Endothelial cell (in vitro differentiated cells): Measurements from ENCODE around the gene LNX2. TPM values are rescaled to one million over a fixed set of nuclear protein-coding genes. Genes with fewer than 3 reads are reported as not detected.

Experiments used
- DNase-seq: peaks from one replicate; pipeline ENCODE4 v3.0.0; 2021; ENCODE audit warnings: low spot score
- H3K27ac Mint-ChIP-seq: one replicate; pipeline ENCODE4 v1.8.0; 2021; ENCODE audit warnings: mixed read lengths, inconsistent platforms; ENCODE audit not compliant: unreplicated experiment
- H3K27me3 Mint-ChIP-seq: one replicate; pipeline ENCODE4 v1.8.0; 2021; ENCODE audit warnings: mild to moderate bottlenecking, moderate library complexity, mixed read lengths, inconsistent platforms; ENCODE audit not compliant: unreplicated experiment
- H3K36me3 Mint-ChIP-seq: one replicate; pipeline ENCODE4 v1.8.0; 2021; ENCODE audit warnings: mild to moderate bottlenecking, low read depth, mixed read lengths, inconsistent platforms; ENCODE audit not compliant: unreplicated experiment
- H3K4me1 Mint-ChIP-seq: one replicate; pipeline ENCODE4 v1.8.0; 2021; ENCODE audit warnings: mild to moderate bottlenecking, mixed read lengths, inconsistent platforms; ENCODE audit not compliant: unreplicated experiment
- H3K4me3 Mint-ChIP-seq: one replicate; pipeline ENCODE4 v1.8.0; 2021; ENCODE audit warnings: mild to moderate bottlenecking, mixed read lengths, inconsistent platforms; ENCODE audit not compliant: unreplicated experiment
- H3K9me3 Mint-ChIP-seq: one replicate; pipeline ENCODE4 v1.8.0; 2021; ENCODE audit warnings: mixed read lengths, inconsistent platforms; ENCODE audit not compliant: unreplicated experiment
- CTCF ChIP-seq: fragments of 200-600 bp; sonication (generic); IDR thresholded peaks from one replicate; pipeline ENCODE4 v1.5.0; 2021; ENCODE audit warnings: antibody characterized with exemption; ENCODE audit not compliant: unreplicated experiment
- total RNA-seq: library from RNA; stranded (reverse); fragmentation: NEBNext Ultra II Directional; extraction: Animal tissue kit (Norgen Biotek cat#: 25700); gene quantifications from one replicate; pipeline ENCODE4 v1.2.1, GENCODE V29; 2021; ENCODE audit not compliant: unreplicated experiment

Gene LNX2
- total RNA-seq, 1 donor from 2014 or later = 14.0 TPM

DNA sequence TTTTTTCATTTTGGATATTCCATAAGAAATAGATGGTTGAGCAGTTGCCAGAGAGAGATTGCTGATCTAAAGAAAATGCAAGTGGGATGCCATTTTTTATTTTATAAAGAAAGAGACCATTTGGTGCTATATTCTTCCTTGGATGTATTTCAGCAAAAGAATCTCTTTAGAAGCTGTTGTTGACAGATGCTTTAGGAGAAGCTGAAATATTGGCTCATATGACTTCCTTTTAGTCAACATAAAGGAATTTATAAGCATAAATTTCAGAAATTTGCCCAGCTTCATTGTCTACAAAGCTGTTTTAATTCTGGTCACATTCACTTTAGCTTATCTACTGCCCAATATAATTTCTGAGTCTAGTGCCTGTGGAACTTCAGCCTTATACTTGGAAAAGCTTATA, 38.2 kb upstream of the LNX2 start:
- Mint-ChIP-seq H3K9me3 (no peaks in the 10 kb centered on the region), H3K27ac (no peak overlapping the region), H3K4me1 (peaks cover 5% of the 10 kb centered on the region), H3K27me3 (no peaks in the 10 kb centered on the region), H3K4me3 (no peak overlapping the region), H3K36me3 (no peaks in the 10 kb centered on the region)
- DNase-seq = no peak
- TF ChIP-seq CTCF = no peak

- TF ChIP-seq CTCF = no peak
Measured at GRCh38 chr13:27657724-27658123, 37.4 kb upstream of the LNX2 start.

DNA sequence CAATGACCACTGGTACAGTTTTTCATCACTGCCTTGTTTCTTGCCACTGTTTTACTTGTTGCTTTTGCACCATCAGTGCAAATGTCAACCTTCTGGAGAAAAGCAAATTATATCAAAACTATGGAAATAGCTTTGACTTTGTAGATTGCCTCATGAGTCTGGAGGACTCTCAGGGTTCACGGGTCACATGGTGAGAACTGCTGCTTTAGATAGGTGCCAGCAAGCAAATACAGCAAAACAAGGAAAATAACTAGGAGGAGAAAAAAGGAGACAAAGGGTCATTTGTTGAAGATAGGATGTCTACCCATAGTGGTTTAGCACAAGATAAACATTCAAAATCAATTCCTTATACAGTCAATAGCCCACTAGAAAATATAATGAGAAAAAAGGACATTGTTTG, 34.5 kb upstream of the LNX2 start:
- no peak for DNase-seq
- no peak for TF ChIP-seq CTCF

More at GRCh38 chr13:27657724-27658123, 37.4 kb upstream of the LNX2 start:
- no peak for DNase-seq
- Mint-ChIP-seq H3K27ac (no peak overlapping the region), H3K27me3 (no peaks in the 10 kb centered on the region), H3K4me1 (peaks cover 5% of the 10 kb centered on the region), H3K4me3 (no peak overlapping the region), H3K36me3 (no peaks in the 10 kb centered on the region), H3K9me3 (no peaks in the 10 kb centered on the region)

GRCh38 chr13:27654059-27654458, 33.7 kb upstream of the LNX2 start:
- Mint-ChIP-seq H3K4me3 (no peak overlapping the region), H3K27me3 (no peaks in the 10 kb centered on the region), H3K36me3 (peaks cover 24% of the 10 kb centered on the region), H3K27ac (no peak overlapping the region), H3K4me1 (peaks cover 5% of the 10 kb centered on the region), H3K9me3 (no peaks in the 10 kb centered on the region)
- TF ChIP-seq CTCF = no peak
- no peak for DNase-seq

More for the DNA sequence above, 34.5 kb upstream of the LNX2 start:
- H3K9me3 Mint-ChIP-seq = no peaks in the 10 kb centered on the region
- peaks cover 5% of the 10 kb centered on the region for H3K4me1 Mint-ChIP-seq
- no peak overlapping the region for H3K27ac Mint-ChIP-seq
- H3K36me3 Mint-ChIP-seq = peaks cover 17% of the 10 kb centered on the region
- no peaks in the 10 kb centered on the region for H3K27me3 Mint-ChIP-seq
- H3K4me3 Mint-ChIP-seq = no peak overlapping the region

DNA sequence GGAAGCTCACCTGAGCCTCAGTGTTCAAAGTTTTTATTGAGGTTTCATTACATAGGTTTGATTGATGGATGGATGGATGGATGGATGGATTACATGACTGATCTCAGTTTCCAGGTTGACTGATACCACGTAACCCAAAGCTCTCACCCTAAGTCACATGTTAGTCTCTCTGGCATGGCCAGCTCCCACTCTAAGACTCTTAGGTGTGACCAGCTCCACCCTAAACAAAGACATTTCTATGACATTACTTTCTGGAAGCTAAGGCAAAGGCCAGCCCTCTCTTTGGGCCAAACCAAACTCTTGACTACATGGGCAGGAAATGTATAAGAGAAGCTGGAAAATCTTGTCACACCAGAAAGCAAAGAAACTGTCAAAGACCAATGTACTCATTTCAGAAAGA, 30.0 kb upstream of the LNX2 start:
- no peak overlapping the region for H3K27ac Mint-ChIP-seq
- H3K4me1 Mint-ChIP-seq = peaks cover under 1% of the 10 kb centered on the region
- DNase-seq = no peak
- H3K36me3 Mint-ChIP-seq = peaks cover 34% of the 10 kb centered on the region
- TF ChIP-seq CTCF = no peak
- H3K9me3 Mint-ChIP-seq = no peaks in the 10 kb centered on the region
- H3K27me3 Mint-ChIP-seq = no peaks in the 10 kb centered on the region
- peak overlapping the region; percentile 57 for H3K4me3 Mint-ChIP-seq
